NCI-H1436 (cell line): ENCODE data around the gene CCDC148.

Experiments
- DNase-seq: peaks from one replicate; lab custom pipeline; 2025; lab: John Stamatoyannopoulos, UW

Gene CCDC148

GRCh38 chr2:158456309-158457066, at the start of gene CCDC148, which contains the start of gene PKP4:
Gene CCDC148, minus strand, starts transcription at chr2:158456753. Its CDS starts 314 bp downstream, at chr2:158456439.
Gene PKP4, plus strand, starts transcription at chr2:158456952. Its CDS starts 76,233 bp downstream, at chr2:158533185.
- DNase-seq = peak; percentile 95

GRCh38 chr2:158505448-158505934, 48.9 kb upstream of the CCDC148 start:
- no peak for DNase-seq

DNA sequence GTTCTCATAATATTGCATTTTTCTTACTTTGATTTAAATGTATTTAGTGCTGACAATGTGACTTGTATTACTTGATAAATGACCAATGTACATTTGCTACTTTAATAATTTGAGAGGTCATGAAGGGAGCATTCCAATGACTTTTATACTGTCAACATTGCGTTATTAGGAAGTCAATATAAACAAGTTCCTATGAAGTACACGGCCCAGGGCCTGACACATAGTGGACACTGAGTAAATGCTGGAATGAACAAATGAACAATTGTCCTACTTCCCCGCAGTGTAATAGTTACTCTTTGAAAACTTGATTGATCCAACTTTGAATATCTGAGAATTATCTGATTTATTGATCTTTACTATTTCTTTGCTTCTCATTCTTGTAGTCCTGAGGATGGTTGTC, 47.5 kb upstream of the CCDC148 start:
- DNase-seq = no peak

GRCh38 chr2:158502974-158503373, 46.4 kb upstream of the CCDC148 start:
- no peak for DNase-seq

GRCh38 chr2:158501301-158501700, 44.7 kb upstream of the CCDC148 start:
- peak; percentile 4 for DNase-seq

- DNase-seq = no peak
These were observed 43.8 kb upstream of the CCDC148 start for GRCh38 chr2:158500333-158500732.

GRCh38 chr2:158499383-158499782, 42.8 kb upstream of the CCDC148 start:
- DNase-seq = no peak

- DNase-seq = no peak
These were observed 42.2 kb upstream of the CCDC148 start for GRCh38 chr2:158498749-158499136.

DNA sequence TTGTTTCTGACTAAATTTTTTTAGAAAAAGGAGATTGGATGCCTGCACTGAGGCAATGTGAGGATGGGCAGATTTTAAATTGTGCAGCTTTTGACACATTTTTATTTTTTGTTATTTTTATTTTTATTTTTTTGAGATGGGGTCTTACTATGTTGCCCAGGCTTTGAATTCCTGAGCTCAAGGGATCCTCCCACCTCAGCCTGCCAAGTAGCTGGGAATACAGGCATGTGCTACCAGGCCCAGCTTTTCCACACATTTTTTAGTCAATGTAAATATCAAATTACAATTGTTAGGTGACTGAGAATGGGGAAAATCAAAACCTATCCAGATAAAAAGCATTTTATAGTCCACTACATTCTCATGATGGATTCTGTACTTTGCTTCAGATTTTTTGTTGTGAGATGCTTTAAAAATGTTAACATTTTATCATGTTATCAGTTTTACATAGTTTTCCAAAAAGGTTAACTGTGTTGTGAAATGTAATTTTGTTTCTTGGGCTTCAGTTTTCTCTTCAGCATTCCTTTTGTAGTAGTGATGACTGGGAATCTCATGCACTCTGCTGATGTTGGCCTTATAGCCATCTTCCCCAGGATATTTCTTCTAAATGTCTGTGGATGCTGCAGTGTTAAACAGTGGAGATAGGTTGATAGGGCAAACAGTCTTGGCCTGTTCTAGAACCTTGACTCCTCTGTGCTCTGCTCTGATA, 41.6 kb upstream of the CCDC148 start:
- no peak for DNase-seq

- no peak for DNase-seq
These were observed 40.9 kb upstream of the CCDC148 start for GRCh38 chr2:158497486-158497885.

DNA sequence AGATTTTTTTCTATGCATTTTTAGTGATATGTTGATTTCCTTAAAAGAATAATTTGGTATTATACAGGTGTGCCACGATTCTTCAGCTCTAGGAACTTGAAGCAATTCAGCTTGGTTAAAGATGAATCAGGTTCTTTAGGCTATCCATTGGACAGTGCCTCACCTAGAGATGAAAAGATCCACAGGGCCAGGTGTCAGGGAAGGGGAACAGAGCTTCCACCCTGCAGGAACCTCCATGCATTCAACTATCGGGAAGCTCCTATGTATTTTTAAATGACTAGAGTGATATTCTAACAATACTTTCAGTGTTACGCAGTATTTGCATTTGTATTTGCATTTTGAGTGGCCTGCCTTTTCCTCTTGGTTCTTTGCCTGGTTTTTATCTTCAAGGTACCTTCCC, 40.4 kb upstream of the CCDC148 start:
- DNase-seq = no peak

GRCh38 chr2:158495175-158495574, 38.6 kb upstream of the CCDC148 start:
- DNase-seq = no peak

GRCh38 chr2:158493458-158493857, 36.9 kb upstream of the CCDC148 start:
- peak; percentile 63 for DNase-seq

- no peak for DNase-seq
These were observed 34.5 kb upstream of the CCDC148 start for GRCh38 chr2:158491072-158491471.

- DNase-seq = no peak
These were observed 33.0 kb upstream of the CCDC148 start for GRCh38 chr2:158489366-158490112.

- DNase-seq = no peak
These were observed 32.1 kb upstream of the CCDC148 start for GRCh38 chr2:158488442-158489216.

GRCh38 chr2:158487419-158487818, 30.9 kb upstream of the CCDC148 start:
- no peak for DNase-seq

GRCh38 chr2:158486970-158487325, 30.4 kb upstream of the CCDC148 start:
- no peak for DNase-seq

- DNase-seq = no peak
These were observed 29.8 kb upstream of the CCDC148 start for GRCh38 chr2:158486150-158486969.

DNA sequence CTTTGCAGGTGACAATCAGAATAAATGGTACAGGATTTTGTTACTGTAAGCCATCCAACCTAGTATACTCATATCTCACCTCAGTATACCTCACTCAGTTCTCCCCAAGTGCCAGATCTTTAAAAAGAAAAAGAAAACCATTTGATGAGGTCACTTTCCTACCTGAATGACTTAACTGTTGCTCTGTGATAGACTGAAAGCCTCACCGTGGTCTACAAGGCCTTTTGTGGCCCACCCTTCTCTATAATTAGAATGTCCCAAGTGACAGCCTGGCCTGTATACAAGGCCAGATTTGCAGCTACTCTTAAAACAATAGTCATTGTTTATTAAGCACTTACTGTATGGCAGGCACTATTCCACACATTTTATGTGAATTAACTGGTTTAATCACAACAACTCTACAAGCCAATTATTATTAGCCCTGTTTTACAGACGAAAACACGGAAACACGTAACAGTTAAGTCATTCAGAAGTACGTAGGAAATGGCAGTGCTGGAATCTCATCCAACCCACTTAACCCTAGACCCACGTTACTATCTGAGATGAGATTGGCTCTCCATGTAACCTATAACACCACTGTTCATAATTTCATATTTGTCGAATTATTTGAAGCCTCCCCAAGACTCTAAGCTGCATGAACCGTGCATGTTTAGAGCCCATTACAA, 28.5 kb upstream of the CCDC148 start:
- DNase-seq = no peak
